Measurements from ENCODE around the gene SRXN1.

SRXN1 gene

DNA sequence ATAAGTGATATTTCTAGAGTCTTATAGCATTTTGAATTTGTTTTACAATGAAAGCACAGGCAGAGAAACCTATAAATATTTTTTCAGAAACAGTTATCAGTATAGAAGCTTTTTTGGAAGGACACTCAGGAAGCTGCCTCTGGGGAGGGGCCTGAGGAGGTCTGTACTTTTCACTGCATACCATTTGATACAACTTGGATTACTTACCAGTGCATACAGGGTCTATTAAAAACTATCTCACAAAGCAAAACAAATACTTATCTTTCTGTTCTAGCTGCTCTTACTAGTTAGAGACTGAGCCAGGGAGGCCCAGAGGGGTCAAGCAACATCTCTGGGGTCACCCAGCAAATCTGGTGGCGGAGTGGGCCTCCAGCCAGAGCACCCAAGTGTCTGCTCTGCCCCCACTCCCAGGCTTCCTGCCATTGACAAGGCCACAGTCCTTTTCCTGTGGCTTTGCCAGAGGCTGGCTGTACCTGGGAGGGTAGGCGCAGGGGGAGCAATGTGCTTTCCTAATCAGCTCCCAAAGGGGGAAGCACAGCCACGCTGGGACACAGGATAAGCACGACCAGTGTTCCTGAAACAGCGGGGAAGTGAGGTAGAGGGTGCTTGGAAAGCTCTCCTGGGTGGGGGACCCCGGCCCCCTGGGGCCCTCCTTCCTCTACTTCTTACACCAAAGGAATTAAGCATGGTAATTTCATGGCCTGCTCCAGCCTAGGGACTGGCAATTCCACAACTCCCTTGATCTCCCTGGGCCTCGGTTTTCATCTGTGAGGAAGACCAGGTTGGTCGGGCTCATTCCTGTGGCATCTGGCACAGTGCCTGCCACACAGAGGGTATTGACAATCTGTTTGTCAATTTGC is 50.7 kb downstream of the SRXN1 start:
- no peak for TF ChIP-seq CTCF (IDR thresholded peaks at IDR 0.05; ENCODE audit: low read depth, low read length)
- DNase-seq (ENCODE audit: extremely low read depth, low read depth): no peak

DNA sequence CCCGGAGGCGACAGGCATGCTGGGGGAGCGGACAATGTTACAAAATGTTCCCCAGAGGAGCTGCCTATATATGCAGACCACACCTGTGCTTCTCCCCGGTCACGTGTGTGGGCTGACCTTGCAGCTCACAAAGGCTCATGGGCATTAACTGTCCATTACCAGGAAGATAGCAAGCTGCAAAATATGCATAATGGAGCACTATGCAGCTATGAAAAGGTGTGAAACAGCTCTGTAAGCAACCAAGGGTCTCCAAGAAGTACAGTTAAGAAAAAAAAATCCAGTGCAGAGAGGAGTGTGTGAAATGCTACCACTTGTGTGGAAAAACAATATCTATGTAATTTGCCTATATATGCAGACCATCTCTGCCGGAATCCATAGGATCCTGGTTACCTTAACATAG is 52.3 kb downstream of the SRXN1 start:
- TF ChIP-seq CTCF (IDR thresholded peaks at IDR 0.05; ENCODE audit: low read depth, low read length): no peak
- no peak for DNase-seq (ENCODE audit: extremely low read depth, low read depth)

GRCh38 chr20:600141-600540 is 52.9 kb downstream of the SRXN1 start:
- DNase-seq (ENCODE audit: extremely low read depth, low read depth): no peak
- TF ChIP-seq CTCF (IDR thresholded peaks at IDR 0.05; ENCODE audit: low read depth, low read length): no peak

- no peak for DNase-seq (ENCODE audit: extremely low read depth, low read depth)
- TF ChIP-seq CTCF (IDR thresholded peaks at IDR 0.05; ENCODE audit: low read depth, low read length): no peak
Observed at GRCh38 chr20:598133-598850, 54.7 kb downstream of the SRXN1 start.

DNA sequence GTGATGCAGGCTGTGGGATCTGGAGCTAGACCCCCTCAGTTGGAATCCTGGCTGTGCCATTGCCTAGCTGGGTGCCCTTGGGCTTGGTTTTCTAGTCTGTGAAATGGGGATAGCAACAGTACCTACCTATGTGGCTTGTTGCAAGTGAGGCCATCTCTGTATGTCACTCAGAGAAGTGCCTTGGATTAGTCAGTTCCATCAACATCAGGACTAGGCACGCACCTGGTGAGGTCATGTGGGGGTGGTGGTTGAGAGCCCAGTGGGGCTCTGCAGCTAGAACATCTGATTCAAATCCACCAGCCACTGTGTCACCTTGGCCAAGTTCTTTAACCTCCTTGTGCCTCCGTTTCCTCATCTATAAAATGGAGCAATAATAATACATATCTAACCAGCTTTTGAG is 55.4 kb downstream of the SRXN1 start:
- no peak for DNase-seq (ENCODE audit: extremely low read depth, low read depth)
- TF ChIP-seq CTCF (IDR thresholded peaks at IDR 0.05; ENCODE audit: low read depth, low read length): no peak
